MV-4-11 (cell line): ENCODE results near the gene SLC35A4.
"Not testable (repeated sequence)": the region's sequence is repeated elsewhere in the genome, so short reads cannot be mapped to it uniquely, and the experiment has no call there.

Experiments
- DNase-seq: peaks from one replicate; lab custom pipeline; 2025; lab: John Stamatoyannopoulos, UW

Gene SLC35A4

DNA sequence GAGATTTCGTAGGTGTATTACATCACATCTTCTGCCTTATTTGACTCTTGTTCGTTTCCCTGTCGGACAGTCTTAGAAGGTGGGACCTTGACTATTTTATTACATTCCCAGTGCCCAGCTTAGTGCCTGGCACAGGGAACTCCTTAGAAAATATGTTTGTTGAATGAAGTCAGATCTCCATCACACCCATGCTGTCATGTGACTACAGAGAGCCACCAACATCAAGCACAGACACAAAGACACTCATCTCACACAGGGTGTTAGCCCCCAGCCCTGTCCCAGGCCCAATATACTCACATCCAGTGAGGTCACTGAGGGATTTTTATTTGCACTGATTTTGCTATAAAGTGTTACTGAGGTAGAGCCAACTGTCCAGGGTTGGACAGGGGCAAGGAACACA is 6.7 kb upstream of the SLC35A4 start:
- DNase-seq: no peak

DNA sequence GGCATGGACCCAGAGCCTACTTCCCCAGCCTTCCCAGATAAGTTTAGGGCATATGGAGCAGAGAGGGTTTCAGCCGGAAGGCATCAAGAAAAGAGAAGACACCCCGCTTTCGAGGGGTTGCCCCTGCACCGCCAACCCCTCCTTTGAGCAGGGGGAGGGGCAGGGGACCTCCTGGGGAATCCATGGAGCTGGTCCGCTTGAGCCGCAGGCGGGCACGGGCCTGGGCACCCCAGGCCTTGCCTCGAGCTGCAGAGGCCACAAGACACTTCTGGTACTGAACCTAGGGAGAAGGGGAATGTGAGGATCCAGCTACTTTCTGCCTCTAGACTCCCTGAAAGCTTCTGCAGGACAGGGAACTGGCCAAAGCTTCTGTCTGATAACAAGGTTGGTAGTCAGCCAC is 6.1 kb upstream of the SLC35A4 start:
- DNase-seq: no peak

GRCh38 chr5:140560227-140560626 is 4.4 kb upstream of the SLC35A4 start:
- DNase-seq: no peak

DNA sequence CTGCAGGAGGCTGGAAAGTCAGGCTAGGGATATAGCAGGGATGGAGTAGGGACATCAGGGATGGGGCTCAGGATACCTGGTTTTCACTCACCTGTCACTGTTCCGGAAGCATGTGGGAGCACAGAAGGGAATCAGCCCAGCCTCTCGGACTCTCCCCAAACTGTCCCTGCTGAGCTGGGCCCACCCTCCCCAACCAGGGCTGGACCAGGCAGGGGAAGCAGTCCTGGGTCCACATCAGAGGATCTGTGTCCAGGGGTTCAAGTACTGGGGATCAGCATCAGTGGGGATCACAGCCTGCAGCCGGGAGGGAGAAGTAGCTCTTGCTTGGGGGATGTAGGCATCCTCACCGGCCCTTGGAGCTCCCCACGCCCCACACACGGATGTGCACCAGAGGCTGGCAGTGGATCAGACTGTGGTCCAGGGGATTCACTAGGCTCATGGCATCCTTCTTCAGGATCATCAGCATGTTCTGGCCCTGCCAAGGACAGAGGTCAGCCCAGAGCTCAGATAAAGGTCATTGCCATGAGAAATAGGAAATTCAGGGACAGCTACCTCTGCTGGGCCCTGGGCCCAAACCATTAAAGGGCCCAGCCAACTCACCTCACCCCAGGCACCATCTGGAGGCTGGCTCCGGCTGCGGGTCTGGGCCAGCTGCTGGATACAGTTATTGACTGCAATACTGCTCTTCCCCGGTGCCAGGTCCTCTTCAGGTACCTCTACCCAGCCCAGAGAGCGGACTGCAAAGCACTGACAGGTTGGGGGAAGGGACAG is 2.7 kb upstream of the SLC35A4 start:
- no peak for DNase-seq

DNA sequence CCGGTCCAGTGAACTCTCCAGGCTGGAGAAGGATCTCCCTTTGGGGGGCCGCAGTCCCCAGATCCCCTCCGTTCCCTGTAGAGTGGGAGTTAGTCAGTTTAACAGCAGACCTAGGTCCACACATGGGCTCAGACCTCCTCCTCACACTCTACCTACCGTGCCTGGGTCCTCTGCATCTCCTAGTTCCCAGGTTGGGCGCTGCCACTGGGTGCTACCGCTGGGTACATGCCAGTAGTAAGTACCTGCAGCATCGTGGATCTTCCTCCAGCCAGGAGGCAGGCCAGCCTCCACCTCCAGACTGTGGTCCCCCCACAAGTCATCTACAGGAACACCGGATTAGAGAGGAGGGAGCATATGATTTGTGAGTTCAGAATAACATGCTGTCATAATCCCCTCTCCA is 1.0 kb upstream of the SLC35A4 start:
- no peak for DNase-seq

- DNase-seq: no peak
Measured at GRCh38 chr5:140565024-140565779, 574 bp downstream of the SLC35A4 start.

DNA sequence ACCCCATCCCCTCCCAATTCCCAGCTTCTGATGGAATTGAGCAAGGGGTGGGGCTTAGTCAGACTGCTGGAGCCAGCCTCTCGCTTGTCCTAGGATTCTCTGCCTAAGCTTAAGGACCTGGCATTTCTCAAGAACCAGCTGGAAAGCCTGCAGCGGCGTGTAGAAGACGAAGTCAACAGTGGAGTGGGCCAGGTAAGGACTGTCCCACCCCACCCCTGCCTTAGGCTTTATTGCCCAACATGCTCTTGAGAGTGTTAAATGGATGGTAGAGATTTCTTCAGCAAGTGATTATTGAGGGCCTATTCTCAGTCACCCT is 1.1 kb downstream of the SLC35A4 start:
- no peak for DNase-seq

DNA sequence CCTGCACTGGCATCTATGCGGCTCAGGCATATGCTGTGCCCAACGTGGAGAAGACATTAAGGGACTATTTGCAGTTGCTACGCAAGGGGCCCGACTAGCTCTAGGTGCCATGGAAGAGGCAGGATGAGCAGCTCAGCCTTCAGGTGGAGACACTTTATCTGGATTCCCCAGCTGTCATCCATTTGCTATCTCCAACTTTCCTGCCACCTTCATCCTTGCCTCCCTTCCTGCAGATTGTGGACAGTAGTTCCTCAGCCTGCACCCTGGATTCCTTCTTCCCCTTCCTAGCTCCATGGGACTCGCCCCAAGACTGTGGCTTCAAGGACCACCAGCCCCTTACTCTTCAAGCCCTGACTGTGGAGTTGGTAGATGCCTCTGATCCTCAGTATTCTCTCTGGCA is 2.0 kb downstream of the SLC35A4 start:
- DNase-seq: no peak

- DNase-seq: no peak
Measured at GRCh38 chr5:140567136-140567818, 2.6 kb downstream of the SLC35A4 start.

DNA sequence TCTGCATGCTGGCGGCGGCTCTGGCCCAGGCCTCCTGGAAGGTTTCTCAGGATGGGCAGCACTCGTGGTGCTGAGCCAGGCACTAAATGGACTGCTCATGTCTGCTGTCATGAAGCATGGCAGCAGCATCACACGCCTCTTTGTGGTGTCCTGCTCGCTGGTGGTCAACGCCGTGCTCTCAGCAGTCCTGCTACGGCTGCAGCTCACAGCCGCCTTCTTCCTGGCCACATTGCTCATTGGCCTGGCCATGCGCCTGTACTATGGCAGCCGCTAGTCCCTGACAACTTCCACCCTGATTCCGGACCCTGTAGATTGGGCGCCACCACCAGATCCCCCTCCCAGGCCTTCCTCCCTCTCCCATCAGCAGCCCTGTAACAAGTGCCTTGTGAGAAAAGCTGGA is 3.2 kb downstream of the SLC35A4 start:
- DNase-seq: no peak

DNA sequence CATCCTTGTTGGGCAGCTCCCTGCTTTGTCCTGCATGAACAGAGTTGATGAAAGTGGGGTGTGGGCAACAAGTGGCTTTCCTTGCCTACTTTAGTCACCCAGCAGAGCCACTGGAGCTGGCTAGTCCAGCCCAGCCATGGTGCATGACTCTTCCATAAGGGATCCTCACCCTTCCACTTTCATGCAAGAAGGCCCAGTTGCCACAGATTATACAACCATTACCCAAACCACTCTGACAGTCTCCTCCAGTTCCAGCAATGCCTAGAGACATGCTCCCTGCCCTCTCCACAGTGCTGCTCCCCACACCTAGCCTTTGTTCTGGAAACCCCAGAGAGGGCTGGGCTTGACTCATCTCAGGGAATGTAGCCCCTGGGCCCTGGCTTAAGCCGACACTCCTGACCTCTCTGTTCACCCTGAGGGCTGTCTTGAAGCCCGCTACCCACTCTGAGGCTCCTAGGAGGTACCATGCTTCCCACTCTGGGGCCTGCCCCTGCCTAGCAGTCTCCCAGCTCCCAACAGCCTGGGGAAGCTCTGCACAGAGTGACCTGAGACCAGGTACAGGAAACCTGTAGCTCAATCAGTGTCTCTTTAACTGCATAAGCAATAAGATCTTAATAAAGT is 3.9 kb downstream of the SLC35A4 start:
- DNase-seq: no peak

DNA sequence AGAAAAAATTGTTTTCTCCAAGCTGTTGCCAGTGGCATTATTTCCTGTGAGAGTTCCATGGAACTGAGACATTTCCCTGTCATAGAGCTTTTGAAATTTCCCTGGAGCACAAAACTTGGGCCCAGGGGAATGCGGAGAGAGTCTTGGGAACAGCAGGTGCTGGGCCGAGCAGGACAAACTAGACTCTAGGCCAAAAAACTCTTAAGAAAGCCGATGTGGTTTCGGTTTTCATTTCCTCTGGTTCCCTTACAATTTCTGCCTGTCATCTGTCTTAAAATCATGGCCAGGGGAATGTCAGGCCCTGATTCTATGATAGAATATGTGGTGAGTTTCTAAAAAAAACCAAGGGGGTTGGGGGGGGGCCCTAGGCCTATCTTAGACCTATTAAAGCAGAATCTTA is 4.6 kb downstream of the SLC35A4 start:
- peak; percentile 4 for DNase-seq

GRCh38 chr5:140570058-140570457 is 5.4 kb downstream of the SLC35A4 start:
- DNase-seq: no peak

GRCh38 chr5:140570488-140570887 is 5.9 kb downstream of the SLC35A4 start:
- DNase-seq: no peak

GRCh38 chr5:140571105-140571504 is 6.5 kb downstream of the SLC35A4 start:
- DNase-seq: no peak

GRCh38 chr5:140573683-140574082 is 9.1 kb downstream of the SLC35A4 start:
- DNase-seq: no peak

DNA sequence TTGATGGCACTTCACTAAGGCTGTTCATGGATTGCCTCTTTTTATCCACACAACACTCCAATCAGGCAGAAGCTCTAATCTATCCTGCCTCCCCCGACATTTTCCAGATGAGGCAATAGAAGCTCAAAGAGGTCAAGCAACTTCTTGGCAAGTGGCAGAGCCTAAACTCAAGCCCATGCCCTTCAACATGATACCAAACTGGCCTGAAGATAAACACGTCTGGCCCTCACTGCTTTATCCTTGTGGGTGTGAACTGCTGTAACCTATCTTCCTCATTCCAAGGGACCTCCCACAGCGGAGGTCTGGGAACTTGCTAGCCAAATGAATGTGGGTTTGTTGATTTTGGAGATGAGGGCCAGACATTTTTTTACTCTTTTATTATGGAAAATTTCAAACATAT is 9.5 kb downstream of the SLC35A4 start:
- no peak for DNase-seq

GRCh38 chr5:140575309-140575708 is 10.7 kb downstream of the SLC35A4 start:
- peak; percentile 52 for DNase-seq

GRCh38 chr5:140576776-140577201 is 12.2 kb downstream of the SLC35A4 start:
- no peak for DNase-seq

DNA sequence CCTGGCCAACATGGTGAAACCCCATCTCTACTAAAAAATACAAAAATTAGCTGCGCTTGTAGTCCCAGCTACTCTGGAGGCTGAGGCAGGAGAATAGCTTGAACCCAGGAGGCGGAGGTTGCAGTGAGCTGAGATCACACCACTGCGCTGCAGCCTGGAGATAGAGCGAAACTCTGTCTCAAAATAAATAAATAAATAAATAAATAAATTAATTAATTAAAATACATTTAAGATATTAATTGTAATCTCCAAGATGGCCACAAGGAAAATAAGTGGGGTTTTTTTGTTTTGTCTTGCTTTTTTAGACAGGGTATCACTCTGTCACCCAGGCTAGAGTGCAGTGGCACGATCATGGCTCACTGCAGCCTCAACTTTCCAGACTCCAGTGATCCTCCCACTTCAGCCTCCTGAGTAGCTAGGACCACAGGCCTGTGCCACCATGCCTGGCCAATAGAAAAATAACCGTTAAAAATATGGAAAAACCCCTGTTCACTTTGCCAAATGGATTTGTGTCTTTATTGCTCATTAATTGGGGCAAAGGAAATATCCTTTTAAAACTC is 14.6 kb downstream of the SLC35A4 start:
- not testable (repeated sequence) for DNase-seq

DNA sequence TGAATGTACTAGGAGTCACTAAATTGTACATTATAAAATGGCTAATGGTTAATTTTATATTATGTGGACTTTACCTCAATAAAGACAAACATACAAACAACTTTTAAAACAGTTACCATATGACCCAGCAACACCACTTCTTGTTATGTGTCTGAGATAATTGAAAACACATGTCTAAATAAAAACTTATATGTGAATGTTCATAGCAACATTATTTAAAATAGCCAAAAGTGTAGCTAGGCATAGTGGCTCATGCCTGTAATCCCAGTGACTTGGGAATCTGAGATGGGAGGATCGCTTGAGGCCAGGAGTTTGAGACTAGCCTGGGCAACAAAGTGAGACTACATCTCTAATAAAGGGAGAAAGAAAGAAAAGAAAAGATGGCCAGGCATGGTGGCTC is 22.9 kb downstream of the SLC35A4 start:
- DNase-seq: no peak

GRCh38 chr5:140588311-140589070 is 23.9 kb downstream of the SLC35A4 start:
- no peak for DNase-seq
